Prostate gland (tissue), 2 donors: ENCODE data around the gene SPI1.

Experiments
- POLR2A ChIP-seq: fragments of 450-650 bp; IDR thresholded peaks from one replicate; pipeline ENCODE4 v1.6.1; 2016; ENCODE audit warnings: antibody characterized with exemption, mild to moderate bottlenecking
- POLR2AphosphoS5 ChIP-seq: sonication (generic); formaldehyde crosslinking; IDR thresholded peaks from one replicate; pipeline ENCODE4 v1.6.1; 2017; ENCODE audit warnings: antibody characterized with exemption
- TF ChIP-seq, protein P1 (sequence below), 4 experiments: fragments of 200-600 bp in 2 of 4; fragments of 450-650 bp in 2 of 4; sonication (generic) in 2 of 4; IDR thresholded peaks; 1 replicate in 3 of 4; 2 replicates in 1 of 4; pipeline ENCODE4 v1.5.1; 2016 to 2019; ENCODE audit warnings: antibody characterized with exemption in 4 of 4, mild to moderate bottlenecking in 2 of 4, moderate library complexity in 2 of 4

DNA sequence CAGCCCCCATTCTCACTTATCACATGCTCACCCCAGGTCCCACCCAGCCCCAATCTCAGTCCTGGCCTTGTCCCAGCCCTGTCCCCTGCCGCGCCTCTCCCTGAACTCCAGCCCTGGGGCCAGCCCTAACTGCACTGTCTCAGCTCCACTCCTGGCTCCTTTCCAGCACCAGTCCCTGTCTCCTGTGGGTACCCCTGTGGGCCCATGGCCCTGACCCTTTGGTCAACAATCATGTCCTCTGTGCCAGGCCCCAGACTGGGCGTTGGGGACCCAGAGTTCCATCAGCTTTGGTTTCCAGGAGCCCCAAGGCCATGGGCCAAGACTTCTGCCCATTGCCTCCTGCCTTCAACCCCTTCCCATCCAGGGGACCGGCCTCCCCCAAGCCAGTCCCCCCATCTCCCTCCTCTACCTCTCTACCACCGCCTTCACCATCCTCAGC is 757 bp downstream of the SPI1 start:
- TF ChIP-seq, protein P1, sequence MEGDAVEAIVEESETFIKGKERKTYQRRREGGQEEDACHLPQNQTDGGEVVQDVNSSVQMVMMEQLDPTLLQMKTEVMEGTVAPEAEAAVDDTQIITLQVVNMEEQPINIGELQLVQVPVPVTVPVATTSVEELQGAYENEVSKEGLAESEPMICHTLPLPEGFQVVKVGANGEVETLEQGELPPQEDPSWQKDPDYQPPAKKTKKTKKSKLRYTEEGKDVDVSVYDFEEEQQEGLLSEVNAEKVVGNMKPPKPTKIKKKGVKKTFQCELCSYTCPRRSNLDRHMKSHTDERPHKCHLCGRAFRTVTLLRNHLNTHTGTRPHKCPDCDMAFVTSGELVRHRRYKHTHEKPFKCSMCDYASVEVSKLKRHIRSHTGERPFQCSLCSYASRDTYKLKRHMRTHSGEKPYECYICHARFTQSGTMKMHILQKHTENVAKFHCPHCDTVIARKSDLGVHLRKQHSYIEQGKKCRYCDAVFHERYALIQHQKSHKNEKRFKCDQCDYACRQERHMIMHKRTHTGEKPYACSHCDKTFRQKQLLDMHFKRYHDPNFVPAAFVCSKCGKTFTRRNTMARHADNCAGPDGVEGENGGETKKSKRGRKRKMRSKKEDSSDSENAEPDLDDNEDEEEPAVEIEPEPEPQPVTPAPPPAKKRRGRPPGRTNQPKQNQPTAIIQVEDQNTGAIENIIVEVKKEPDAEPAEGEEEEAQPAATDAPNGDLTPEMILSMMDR (IDR thresholded peaks at IDR 0.05), result no peak
- no peak for TF ChIP-seq POLR2AphosphoS5
- no peak for TF ChIP-seq POLR2A
